Astrocyte (in vitro differentiated cells and primary cell): ENCODE results near the gene PEX10. TPM values are rescaled to one million over a fixed set of nuclear protein-coding genes. Genes with fewer than 3 reads are reported as not detected.

Experiments used
- DNase-seq: peaks from one replicate; pipeline ENCODE4 v3.0.0-alpha.2; 2010; ENCODE audit warnings: low read depth
- FAIRE-seq: peaks from 2 replicates; lab custom pipeline; 2011; peaks lifted over from hg19 to GRCh38; lab: Jason Lieb, UNC
- H2AFZ ChIP-seq: 2 replicates; pipeline ENCODE4 v1.6.0; 2012; ENCODE audit warnings: low read depth, low read length, inconsistent platforms
- H3K27ac ChIP-seq: 2 replicates; pipeline ENCODE4 v1.5.1; 2011; ENCODE audit warnings: low read depth, low read length, inconsistent platforms
- H3K27me3 ChIP-seq: 2 replicates; pipeline ENCODE4 v1.6.0; 2011; ENCODE audit warnings: low read length, inconsistent platforms; ENCODE audit not compliant: insufficient read depth
- H3K36me3 ChIP-seq: 2 replicates; pipeline ENCODE4 v1.5.1; 2011; ENCODE audit warnings: low read length, inconsistent platforms; ENCODE audit not compliant: insufficient read depth
- H3K4me1 ChIP-seq: 2 replicates; pipeline ENCODE4 v1.5.1; 2011; ENCODE audit warnings: low read length, inconsistent platforms; ENCODE audit not compliant: insufficient read depth
- H3K4me2 ChIP-seq: 2 replicates; pipeline ENCODE4 v1.6.0; 2012; ENCODE audit warnings: low read length, inconsistent platforms
- H3K4me3 ChIP-seq: 2 replicates; pipeline ENCODE4 v1.5.1; 2011; ENCODE audit warnings: low read depth, mild to moderate bottlenecking, low read length, inconsistent platforms; ENCODE audit not compliant: insufficient read depth
- H3K79me2 ChIP-seq: 2 replicates; pipeline ENCODE4 v1.6.0; 2012; ENCODE audit warnings: mild to moderate bottlenecking, low read length, inconsistent platforms; ENCODE audit not compliant: insufficient read depth
- H3K9ac ChIP-seq: 2 replicates; pipeline ENCODE4 v1.6.0; 2012; ENCODE audit warnings: mild to moderate bottlenecking, low read length, inconsistent platforms
- H3K9me3 ChIP-seq: 2 replicates; pipeline ENCODE4 v1.5.1; 2012; ENCODE audit warnings: low read depth, mild to moderate bottlenecking, low read length, inconsistent platforms; ENCODE audit not compliant: insufficient read depth
- H4K20me1 ChIP-seq: 2 replicates; pipeline ENCODE4 v1.6.0; 2012; ENCODE audit warnings: low read length, inconsistent platforms; ENCODE audit not compliant: insufficient read depth
- H3K27ac Mint-ChIP-seq: one replicate; pipeline ENCODE4 v1.8.0; 2021; ENCODE audit warnings: mild to moderate bottlenecking, mixed read lengths; ENCODE audit not compliant: unreplicated experiment
- H3K27me3 Mint-ChIP-seq: one replicate; pipeline ENCODE4 v1.8.0; 2021; ENCODE audit warnings: low read depth, mixed read lengths; ENCODE audit not compliant: unreplicated experiment
- H3K36me3 Mint-ChIP-seq: one replicate; pipeline ENCODE4 v1.8.0; 2021; ENCODE audit warnings: low read depth, mixed read lengths; ENCODE audit not compliant: unreplicated experiment
- H3K4me1 Mint-ChIP-seq: one replicate; pipeline ENCODE4 v1.8.0; 2021; ENCODE audit warnings: low read depth, mixed read lengths; ENCODE audit not compliant: unreplicated experiment
- H3K4me3 Mint-ChIP-seq: one replicate; pipeline ENCODE4 v1.8.0; 2021; ENCODE audit warnings: mild to moderate bottlenecking, moderate library complexity, mixed read lengths; ENCODE audit not compliant: unreplicated experiment
- H3K9me3 Mint-ChIP-seq: one replicate; pipeline ENCODE4 v1.8.0; 2021; ENCODE audit warnings: mild to moderate bottlenecking, mixed read lengths; ENCODE audit not compliant: unreplicated experiment
- CTCF ChIP-seq: IDR thresholded peaks from 2 replicates; pipeline ENCODE4 v1.5.1; 2011; ENCODE audit warnings: low read depth, mild to moderate bottlenecking, inconsistent platforms, low read length, moderate library complexity; ENCODE audit not compliant: insufficient read depth
- EZH2 ChIP-seq: IDR thresholded peaks from 2 replicates; pipeline ENCODE4 v1.6.1; 2012; ENCODE audit warnings: mild to moderate bottlenecking, low read length, inconsistent platforms; ENCODE audit not compliant: insufficient read depth
- total RNA-seq: library from RNA; stranded (reverse); gene quantifications from 2 replicates; pipeline ENCODE4 v1.2.1, GENCODE V29; 2021

PEX10 gene
- total RNA-seq, 1 donor from 2014 or later: 16.6 TPM

DNA sequence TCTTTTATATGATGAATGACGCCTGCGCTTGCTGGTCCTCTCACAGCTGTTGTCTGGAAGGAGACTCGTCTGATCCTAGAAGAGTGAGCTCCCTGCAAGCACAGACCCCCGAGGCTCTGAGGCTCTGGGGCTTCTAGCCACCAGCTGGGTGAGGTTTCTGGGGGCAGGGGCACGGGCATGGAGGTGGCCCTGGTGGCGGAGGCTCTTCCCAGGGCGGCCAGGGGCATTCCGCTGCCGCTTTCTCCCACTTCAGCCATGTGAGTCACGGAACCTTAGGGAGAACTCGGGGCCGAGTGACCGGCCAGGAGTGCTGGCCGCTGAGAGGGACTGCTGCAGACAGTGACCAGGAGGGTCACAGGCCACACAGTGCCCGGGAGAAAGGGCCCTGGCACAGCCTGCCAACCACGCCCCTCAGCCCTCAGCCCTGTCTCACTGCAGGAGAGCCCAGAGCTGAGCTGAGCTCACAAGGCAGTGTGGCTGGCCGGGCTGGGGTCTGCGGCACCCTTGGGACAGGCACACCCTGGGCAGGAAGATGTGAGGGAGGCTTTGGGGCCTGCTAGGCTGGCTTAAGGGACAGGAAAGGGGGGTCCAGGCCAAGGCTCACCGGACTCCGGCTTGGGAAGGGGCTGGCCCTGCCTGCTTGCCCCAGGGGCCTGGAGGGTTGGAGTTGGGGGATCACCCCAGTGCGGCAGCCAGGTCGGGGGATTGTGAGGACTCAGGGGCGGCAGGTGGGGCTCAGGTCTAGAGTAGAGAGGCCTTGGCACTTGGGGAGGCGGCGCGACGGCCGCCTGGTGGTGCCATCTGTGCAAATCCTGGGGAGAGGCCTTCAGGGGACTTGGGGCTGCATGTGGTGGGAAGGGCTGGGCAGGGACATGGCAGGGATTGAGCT is 56.7 kb downstream of the PEX10 start:
- no peak for FAIRE-seq
- peaks cover 4% of the 10 kb centered on the region for H3K36me3 Mint-ChIP-seq
- H3K4me1 Mint-ChIP-seq: no peaks in the 10 kb centered on the region
- H3K27ac ChIP-seq: no peak overlapping the region
- peaks cover 11% of the 10 kb centered on the region for H3K27me3 Mint-ChIP-seq
- H3K4me3 Mint-ChIP-seq: no peak overlapping the region
- no peaks in the 10 kb centered on the region for H3K4me1 ChIP-seq
- TF ChIP-seq EZH2 (no peak), CTCF (no peak)
- no peaks in the 10 kb centered on the region for H3K9me3 ChIP-seq
- H3K36me3 ChIP-seq: no peaks in the 10 kb centered on the region
- no peak for DNase-seq
- H3K9me3 Mint-ChIP-seq: peaks cover 2% of the 10 kb centered on the region
- H3K4me2 ChIP-seq: no peak overlapping the region
- H3K79me2 ChIP-seq: no peaks in the 10 kb centered on the region
- no peak overlapping the region for H3K27ac Mint-ChIP-seq
- H3K27me3 ChIP-seq: no peaks in the 10 kb centered on the region
- H3K4me3 ChIP-seq: no peak overlapping the region
- H3K9ac ChIP-seq: no peak overlapping the region
- no peaks in the 10 kb centered on the region for H4K20me1 ChIP-seq
- no peak overlapping the region for H2AFZ ChIP-seq

- Histone ChIP-seq H2AFZ (no peak overlapping the region), H3K36me3 (no peaks in the 10 kb centered on the region), H3K79me2 (no peaks in the 10 kb centered on the region), H3K27me3 (no peaks in the 10 kb centered on the region), H3K9ac (no peak overlapping the region), H4K20me1 (no peaks in the 10 kb centered on the region), H3K9me3 (no peaks in the 10 kb centered on the region), H3K27ac (no peak overlapping the region), H3K4me2 (no peak overlapping the region), H3K4me3 (no peak overlapping the region), H3K4me1 (no peaks in the 10 kb centered on the region)
- Mint-ChIP-seq H3K4me3 (no peak overlapping the region), H3K36me3 (peaks cover 4% of the 10 kb centered on the region), H3K9me3 (peaks cover 2% of the 10 kb centered on the region), H3K4me1 (no peaks in the 10 kb centered on the region), H3K27ac (no peak overlapping the region), H3K27me3 (peaks cover 11% of the 10 kb centered on the region)
- no peak for TF ChIP-seq CTCF
- TF ChIP-seq EZH2: no peak
- FAIRE-seq (no peak), DNase-seq (no peak)
These were observed 57.6 kb downstream of the PEX10 start for GRCh38 chr1:2354511-2355372.

Other genes starting within 250 kb of the PEX10 start
- gene FAAP20, start 217.8 kb downstream of the PEX10 start, total RNA-seq: 114 and 124 TPM in 2 replicates
- gene SKI, start 184.2 kb downstream of the PEX10 start, total RNA-seq: 63.4 and 66.2 TPM in 2 replicates
- gene MORN1, start 21.0 kb downstream of the PEX10 start, total RNA-seq: 9.2 and 11.7 TPM in 2 replicates
- 197 and 211 TPM in 2 replicates for gene RER1, start 20.7 kb downstream of the PEX10 start, total RNA-seq
- 2.0 and 2.2 TPM in 2 replicates for gene PLCH2, start 63.7 kb upstream of the PEX10 start, total RNA-seq
- gene PANK4, start 114.0 kb upstream of the PEX10 start, total RNA-seq: 23.1 and 26.3 TPM in 2 replicates
- 0.22 TPM in 1 of 2 replicates, not detected in the other for gene HES5, start 117.7 kb upstream of the PEX10 start, total RNA-seq
- gene TNFRSF14, start 143.8 kb upstream of the PEX10 start, total RNA-seq: 0.36 TPM in 1 of 2 replicates, not detected in the other
- 19.2 and 20.6 TPM in 2 replicates for gene PRXL2B, start 174.2 kb upstream of the PEX10 start, total RNA-seq
- not detected in 2 replicates for gene MMEL1, start 220.5 kb upstream of the PEX10 start, total RNA-seq